ENCODE measurements around the gene TMEM204. TPM values are rescaled to one million over a fixed set of nuclear protein-coding genes. Genes with fewer than 3 reads are reported as not detected.

TMEM204 gene
- total RNA-seq, 1 donor from 2014 or later, result 27.1 TPM

DNA sequence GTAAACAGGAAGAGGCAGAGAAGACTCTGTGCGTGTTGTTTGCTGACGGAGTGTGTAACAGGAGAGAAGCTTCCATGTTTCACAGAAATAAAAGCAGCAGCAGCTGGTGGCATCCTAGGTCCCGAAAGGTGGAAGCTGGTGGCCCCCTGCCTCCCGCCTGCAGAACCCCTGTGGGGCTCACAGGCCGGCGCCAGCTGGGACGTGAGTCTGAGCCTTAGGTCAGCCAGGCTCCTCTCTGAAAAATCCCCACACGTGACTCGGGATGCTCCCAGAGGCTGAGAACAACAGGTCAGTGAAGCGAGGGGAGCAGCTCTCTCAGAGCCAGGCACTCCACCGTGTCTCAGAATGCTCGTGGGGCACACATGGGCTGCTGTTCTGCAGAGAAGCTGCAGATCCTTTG is 27.4 kb downstream of the TMEM204 start:
- Histone ChIP-seq H3K4me1 (peaks cover 20% of the 10 kb centered on the region), H3K4me3 (no peak overlapping the region), H3K36me3 (peaks cover 54% of the 10 kb centered on the region), H3K27ac (replicated peaks) (peak overlapping the region; percentile 42), H3K9me3 (replicated peaks) (no peaks in the 10 kb centered on the region), H3K27me3 (ENCODE audit: low read depth) (no peaks in the 10 kb centered on the region)
- TF ChIP-seq CTCF (IDR thresholded peaks at IDR 0.05; ENCODE audit: borderline replicate concordance), result no peak
- no peak for DNase-seq
- intact Hi-C loops (cut with micrococcal nuclease), result loop anchor here (10.0 kb wide), 1 partner anchor 66 kb away; the partner anchor contains the start of gene TELO2

- no peak for DNase-seq
- H3K4me1 ChIP-seq, result peaks cover 20% of the 10 kb centered on the region
- H3K27me3 ChIP-seq (ENCODE audit: low read depth), result no peaks in the 10 kb centered on the region
- no peaks in the 10 kb centered on the region for H3K9me3 ChIP-seq (replicated peaks)
- no peak for TF ChIP-seq CTCF (IDR thresholded peaks at IDR 0.05; ENCODE audit: borderline replicate concordance)
- peak overlapping the region; percentile 42 for H3K27ac ChIP-seq (replicated peaks)
- intact Hi-C loops (cut with micrococcal nuclease), result loop anchor here (10.0 kb wide), 1 partner anchor 66 kb away; the partner anchor contains the start of gene TELO2
- peaks cover 50% of the 10 kb centered on the region for H3K36me3 ChIP-seq
- H3K4me3 ChIP-seq, result no peak overlapping the region
These were observed 27.8 kb downstream of the TMEM204 start for GRCh38 chr16:1561266-1561665.

DNA sequence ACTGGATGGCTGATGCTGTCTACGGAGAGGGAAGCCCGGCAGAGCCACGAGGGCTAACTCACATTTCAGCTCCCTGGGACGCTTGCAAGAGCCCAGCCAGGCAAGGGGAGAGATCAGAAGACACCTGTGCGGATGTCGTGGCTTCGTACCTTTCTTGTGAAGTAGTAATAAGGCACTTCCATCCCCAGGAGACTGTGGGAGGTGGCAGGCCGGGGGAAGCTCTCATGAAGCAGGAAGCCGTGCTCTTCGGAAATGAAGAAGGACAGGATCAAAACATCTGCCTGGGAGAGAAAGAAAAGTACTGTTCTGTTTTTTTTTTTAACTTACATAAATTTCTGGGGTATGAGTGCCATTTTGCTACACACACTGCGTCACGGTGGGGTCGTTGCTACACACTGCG is 28.4 kb downstream of the TMEM204 start:
- Histone ChIP-seq H3K27me3 (ENCODE audit: low read depth) (no peaks in the 10 kb centered on the region), H3K36me3 (peaks cover 44% of the 10 kb centered on the region), H3K27ac (replicated peaks) (peak overlapping the region; percentile 42), H3K4me3 (no peak overlapping the region), H3K9me3 (replicated peaks) (no peaks in the 10 kb centered on the region), H3K4me1 (peaks cover 20% of the 10 kb centered on the region)
- no peak for TF ChIP-seq CTCF (IDR thresholded peaks at IDR 0.05; ENCODE audit: borderline replicate concordance)
- intact Hi-C loops (cut with micrococcal nuclease), result loop anchor here (10.0 kb wide), 1 partner anchor 67 kb away; the partner anchor contains the start of gene TELO2
- no peak for DNase-seq

- Histone ChIP-seq H3K4me3 (no peak overlapping the region), H3K36me3 (peaks cover 25% of the 10 kb centered on the region), H3K27ac (replicated peaks) (no peak overlapping the region), H3K4me1 (peaks cover 12% of the 10 kb centered on the region), H3K9me3 (replicated peaks) (no peaks in the 10 kb centered on the region), H3K27me3 (ENCODE audit: low read depth) (no peaks in the 10 kb centered on the region)
- TF ChIP-seq CTCF (IDR thresholded peaks at IDR 0.05; ENCODE audit: borderline replicate concordance), result no peak
- DNase-seq, result no peak
- intact Hi-C loops (cut with micrococcal nuclease), result loop anchor here (10.0 kb wide), 1 partner anchor 69 kb away; the partner anchor contains the start of gene TELO2
These were observed 30.3 kb downstream of the TMEM204 start for GRCh38 chr16:1563786-1564185.

DNA sequence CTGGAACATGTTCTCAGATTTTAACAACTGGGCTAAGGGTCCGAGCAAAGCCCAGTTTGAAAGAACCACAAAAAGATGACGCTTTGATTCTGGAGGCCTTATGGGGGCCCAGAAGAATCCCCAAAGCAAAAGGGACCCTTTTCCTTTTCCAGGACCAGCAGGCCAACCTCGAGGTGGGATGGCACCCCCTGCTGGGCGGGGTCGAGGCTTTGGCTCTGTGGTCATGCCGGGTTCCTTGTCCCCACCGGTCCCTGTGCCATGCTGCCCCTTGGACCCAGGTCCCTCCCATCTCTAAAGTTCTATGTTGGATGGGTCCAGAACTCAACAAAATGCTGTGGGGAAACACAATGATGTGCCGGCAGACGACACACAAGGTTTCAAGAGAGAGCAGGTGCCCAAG is 30.9 kb downstream of the TMEM204 start:
- DNase-seq, result no peak
- no peaks in the 10 kb centered on the region for H3K27me3 ChIP-seq (ENCODE audit: low read depth)
- peaks cover 12% of the 10 kb centered on the region for H3K4me1 ChIP-seq
- intact Hi-C loops (cut with micrococcal nuclease), result loop anchor here (10.0 kb wide), 1 partner anchor 70 kb away; the partner anchor contains the start of gene TELO2
- H3K36me3 ChIP-seq, result peaks cover 19% of the 10 kb centered on the region
- H3K4me3 ChIP-seq, result no peak overlapping the region
- peak overlapping the region; percentile 15 for H3K27ac ChIP-seq (replicated peaks)
- peak; percentile 61 for TF ChIP-seq CTCF (IDR thresholded peaks at IDR 0.05; ENCODE audit: borderline replicate concordance)
- no peaks in the 10 kb centered on the region for H3K9me3 ChIP-seq (replicated peaks)

All from left ventricle myocardium inferior (tissue), 1 donor.